K562 (cell line): Measurements from ENCODE around the gene CHM.

ENCODE experiments used
- CEBPB ChIP-seq: fragments of 450-650 bp; IDR thresholded peaks from 2 replicates; pipeline ENCODE4 v1.6.1; 2016; ENCODE audit warnings: missing genetic modification characterization, missing compliant biosample characterization
- EZH2 ChIP-seq: IDR thresholded peaks from 2 replicates; pipeline ENCODE4 v1.6.1; 2012; ENCODE audit warnings: low read depth, mild to moderate bottlenecking, inconsistent platforms, low read length, borderline replicate concordance
- HDAC6 ChIP-seq: IDR thresholded peaks from 2 replicates; pipeline ENCODE4 v1.6.1; 2012; ENCODE audit warnings: low read depth, mild to moderate bottlenecking, control low read depth, inconsistent platforms, low read length, moderate library complexity
- HSF4 ChIP-seq: fragments of 250-450 bp; sonication (Bioruptor Pico); IDR thresholded peaks from 2 replicates; pipeline ENCODE4 v2.1.2; 2022; ENCODE audit warnings: mild to moderate bottlenecking, moderate library complexity, borderline replicate concordance
- POLR2A ChIP-seq: fragments of 450-650 bp; conservative IDR thresholded peaks from 2 replicates; pipeline ENCODE4 v1.6.1; 2016
- RAD21 ChIP-seq, 2 experiments: fragments of 250-450 bp in 1 of 2; fragments of 450-650 bp in 1 of 2; sonication (Bioruptor Pico) in 1 of 2; formaldehyde crosslinking in 1 of 2; IDR thresholded peaks in 1 of 2; conservative IDR thresholded peaks in 1 of 2; 2 replicates each; pipeline versions ENCODE4 v1.4.0 to v1.8.0; 2020 to 2022; ENCODE audit warnings: mild to moderate bottlenecking in 2 of 2, moderate library complexity in 1 of 2
- SMAD3 ChIP-seq: fragments of 450-650 bp; formaldehyde crosslinking; conservative IDR thresholded peaks from 2 replicates; pipeline ENCODE4 v1.4.0; 2020; ENCODE audit warnings: mild to moderate bottlenecking
- ZZZ3 ChIP-seq: fragments of 450-650 bp; IDR thresholded peaks from 2 replicates; pipeline ENCODE4 v1.6.1; 2016; ENCODE audit warnings: antibody characterized with exemption, mild to moderate bottlenecking, moderate library complexity
- TF ChIP-seq, protein P1 (sequence below), 3 experiments: IDR thresholded peaks in 2 of 3; conservative IDR thresholded peaks in 1 of 3; 2 replicates each; pipeline ENCODE4 v1.5.1; 2011 to 2012; ENCODE audit warnings: low read length in 3 of 3, mild to moderate bottlenecking in 3 of 3, control low read depth in 2 of 3, improper control_type of control experiment in 1 of 3, inconsistent platforms in 1 of 3, low read depth in 1 of 3, mixed read lengths in 1 of 3, moderate library complexity in 1 of 3; ENCODE audit not compliant: insufficient read depth in 2 of 3
- TF ChIP-seq, protein P2 (sequence below): sonication (generic); formaldehyde crosslinking; IDR thresholded peaks from 2 replicates; pipeline ENCODE4 v1.8.0; 2022; ENCODE audit warnings: mild to moderate bottlenecking, low read depth, missing genetic modification reagents
- TF ChIP-seq, protein P3 (sequence below): sonication (generic); formaldehyde crosslinking; IDR thresholded peaks from 2 replicates; pipeline ENCODE4 v1.5.0; 2020; ENCODE audit warnings: missing genetic modification reagents
- TF ChIP-seq, protein P4 (sequence below): fragments of 450-650 bp; formaldehyde crosslinking; IDR thresholded peaks from 2 replicates; pipeline ENCODE4 v1.4.0; 2020; ENCODE audit warnings: mild to moderate bottlenecking, moderate library complexity

DNA sequence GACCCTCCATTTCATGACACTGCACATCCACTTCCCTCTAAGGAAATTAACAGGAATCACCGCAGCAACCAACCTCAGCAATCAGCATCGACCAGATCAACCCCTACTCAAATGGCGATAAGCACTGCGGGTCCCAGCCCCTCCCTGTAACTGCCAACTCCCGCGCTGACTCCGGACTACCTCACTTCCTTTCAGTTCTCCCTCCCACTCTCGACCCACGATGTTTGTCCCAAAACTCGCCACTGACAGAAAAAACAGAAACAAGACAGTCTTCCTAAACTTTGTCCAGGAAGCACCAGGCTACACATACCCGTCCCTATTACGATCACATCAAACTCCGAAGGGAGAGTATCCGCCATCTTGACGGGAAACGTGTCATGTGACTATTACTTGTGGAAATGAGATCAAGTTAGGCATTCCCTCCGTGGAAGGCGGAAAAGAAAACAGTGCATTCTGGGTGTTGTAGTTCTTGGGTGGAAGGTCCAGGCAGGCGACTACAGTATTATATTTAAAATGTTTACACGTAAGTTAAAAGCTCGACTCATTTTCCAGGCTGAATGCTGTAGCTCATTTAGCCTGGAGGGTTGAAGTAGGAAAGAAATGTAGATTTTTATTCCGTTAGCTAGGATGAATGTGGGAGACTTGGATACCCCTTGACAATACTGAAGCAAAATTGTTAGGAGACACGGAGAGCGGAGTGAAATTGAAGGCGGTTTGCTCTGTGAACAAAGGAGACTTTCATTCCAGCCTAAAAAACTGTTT is at the start of gene CHM:
- TF ChIP-seq POLR2A (peak; percentile 82), HSF4 (no peak), RAD21 (CRISPR knock-in tag; conservative IDR thresholded peaks at IDR 0.05 in 1 of 2, IDR thresholded peaks at IDR 0.05 in 1 of 2) (no peak), ZZZ3 (no peak), SMAD3 (CRISPR knock-in tag) (no peak), HDAC6 (no peak), CEBPB (tag) (no peak), EZH2 (no peak)
- TF ChIP-seq, protein P1, sequence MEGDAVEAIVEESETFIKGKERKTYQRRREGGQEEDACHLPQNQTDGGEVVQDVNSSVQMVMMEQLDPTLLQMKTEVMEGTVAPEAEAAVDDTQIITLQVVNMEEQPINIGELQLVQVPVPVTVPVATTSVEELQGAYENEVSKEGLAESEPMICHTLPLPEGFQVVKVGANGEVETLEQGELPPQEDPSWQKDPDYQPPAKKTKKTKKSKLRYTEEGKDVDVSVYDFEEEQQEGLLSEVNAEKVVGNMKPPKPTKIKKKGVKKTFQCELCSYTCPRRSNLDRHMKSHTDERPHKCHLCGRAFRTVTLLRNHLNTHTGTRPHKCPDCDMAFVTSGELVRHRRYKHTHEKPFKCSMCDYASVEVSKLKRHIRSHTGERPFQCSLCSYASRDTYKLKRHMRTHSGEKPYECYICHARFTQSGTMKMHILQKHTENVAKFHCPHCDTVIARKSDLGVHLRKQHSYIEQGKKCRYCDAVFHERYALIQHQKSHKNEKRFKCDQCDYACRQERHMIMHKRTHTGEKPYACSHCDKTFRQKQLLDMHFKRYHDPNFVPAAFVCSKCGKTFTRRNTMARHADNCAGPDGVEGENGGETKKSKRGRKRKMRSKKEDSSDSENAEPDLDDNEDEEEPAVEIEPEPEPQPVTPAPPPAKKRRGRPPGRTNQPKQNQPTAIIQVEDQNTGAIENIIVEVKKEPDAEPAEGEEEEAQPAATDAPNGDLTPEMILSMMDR (IDR thresholded peaks at IDR 0.05 in 2 of 3, conservative IDR thresholded peaks at IDR 0.05 in 1 of 3; ENCODE audit: insufficient read depth in 2 of 3, low read depth in 1 of 3, low read length in 3 of 3) = no peak
- TF ChIP-seq, protein P2, sequence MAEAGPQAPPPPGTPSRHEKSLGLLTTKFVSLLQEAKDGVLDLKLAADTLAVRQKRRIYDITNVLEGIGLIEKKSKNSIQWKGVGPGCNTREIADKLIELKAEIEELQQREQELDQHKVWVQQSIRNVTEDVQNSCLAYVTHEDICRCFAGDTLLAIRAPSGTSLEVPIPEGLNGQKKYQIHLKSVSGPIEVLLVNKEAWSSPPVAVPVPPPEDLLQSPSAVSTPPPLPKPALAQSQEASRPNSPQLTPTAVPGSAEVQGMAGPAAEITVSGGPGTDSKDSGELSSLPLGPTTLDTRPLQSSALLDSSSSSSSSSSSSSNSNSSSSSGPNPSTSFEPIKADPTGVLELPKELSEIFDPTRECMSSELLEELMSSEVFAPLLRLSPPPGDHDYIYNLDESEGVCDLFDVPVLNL (CRISPR knock-in tag) = no peak
- TF ChIP-seq, protein P3, sequence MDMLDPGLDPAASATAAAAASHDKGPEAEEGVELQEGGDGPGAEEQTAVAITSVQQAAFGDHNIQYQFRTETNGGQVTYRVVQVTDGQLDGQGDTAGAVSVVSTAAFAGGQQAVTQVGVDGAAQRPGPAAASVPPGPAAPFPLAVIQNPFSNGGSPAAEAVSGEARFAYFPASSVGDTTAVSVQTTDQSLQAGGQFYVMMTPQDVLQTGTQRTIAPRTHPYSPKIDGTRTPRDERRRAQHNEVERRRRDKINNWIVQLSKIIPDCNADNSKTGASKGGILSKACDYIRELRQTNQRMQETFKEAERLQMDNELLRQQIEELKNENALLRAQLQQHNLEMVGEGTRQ (CRISPR knock-in tag) = peak; percentile 88
- TF ChIP-seq, protein P4, sequence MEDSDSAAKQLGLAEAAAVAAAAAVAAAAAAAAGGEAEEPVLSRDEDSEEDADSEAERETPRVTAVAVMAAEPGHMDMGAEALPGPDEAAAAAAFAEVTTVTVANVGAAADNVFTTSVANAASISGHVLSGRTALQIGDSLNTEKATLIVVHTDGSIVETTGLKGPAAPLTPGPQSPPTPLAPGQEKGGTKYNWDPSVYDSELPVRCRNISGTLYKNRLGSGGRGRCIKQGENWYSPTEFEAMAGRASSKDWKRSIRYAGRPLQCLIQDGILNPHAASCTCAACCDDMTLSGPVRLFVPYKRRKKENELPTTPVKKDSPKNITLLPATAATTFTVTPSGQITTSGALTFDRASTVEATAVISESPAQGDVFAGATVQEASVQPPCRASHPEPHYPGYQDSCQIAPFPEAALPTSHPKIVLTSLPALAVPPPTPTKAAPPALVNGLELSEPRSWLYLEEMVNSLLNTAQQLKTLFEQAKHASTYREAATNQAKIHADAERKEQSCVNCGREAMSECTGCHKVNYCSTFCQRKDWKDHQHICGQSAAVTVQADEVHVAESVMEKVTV (CRISPR knock-in tag) = no peak
